Measurements from ENCODE around the gene VMO1.

Gene VMO1

DNA sequence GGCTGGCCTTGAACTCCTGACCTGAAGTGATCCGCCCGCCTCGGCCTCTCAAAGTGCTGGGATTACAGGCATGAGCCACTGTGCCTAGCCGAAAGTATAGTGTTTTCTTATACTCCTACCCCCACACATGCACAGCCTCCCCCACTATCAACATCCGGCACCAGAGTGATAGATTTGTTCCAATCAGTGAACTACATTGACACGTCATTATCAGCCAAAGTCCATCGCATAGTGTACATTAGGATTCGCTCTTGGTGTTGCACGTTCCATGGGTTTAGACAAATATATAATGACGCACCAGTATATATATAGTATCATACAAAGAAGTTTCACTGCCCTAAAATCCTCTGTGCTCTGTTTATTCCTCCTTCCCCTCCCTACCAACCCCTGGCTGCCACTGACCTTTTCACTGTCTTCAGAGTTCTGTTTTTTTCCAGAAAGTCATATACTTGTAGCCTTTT lies 26.4 kb downstream of the VMO1 start:
- Histone ChIP-seq H3K27ac (no peak overlapping the region), H3K4me3 (no peak overlapping the region)
- no peak for DNase-seq (ENCODE audit: low spot score)
- TF ChIP-seq, protein P1, sequence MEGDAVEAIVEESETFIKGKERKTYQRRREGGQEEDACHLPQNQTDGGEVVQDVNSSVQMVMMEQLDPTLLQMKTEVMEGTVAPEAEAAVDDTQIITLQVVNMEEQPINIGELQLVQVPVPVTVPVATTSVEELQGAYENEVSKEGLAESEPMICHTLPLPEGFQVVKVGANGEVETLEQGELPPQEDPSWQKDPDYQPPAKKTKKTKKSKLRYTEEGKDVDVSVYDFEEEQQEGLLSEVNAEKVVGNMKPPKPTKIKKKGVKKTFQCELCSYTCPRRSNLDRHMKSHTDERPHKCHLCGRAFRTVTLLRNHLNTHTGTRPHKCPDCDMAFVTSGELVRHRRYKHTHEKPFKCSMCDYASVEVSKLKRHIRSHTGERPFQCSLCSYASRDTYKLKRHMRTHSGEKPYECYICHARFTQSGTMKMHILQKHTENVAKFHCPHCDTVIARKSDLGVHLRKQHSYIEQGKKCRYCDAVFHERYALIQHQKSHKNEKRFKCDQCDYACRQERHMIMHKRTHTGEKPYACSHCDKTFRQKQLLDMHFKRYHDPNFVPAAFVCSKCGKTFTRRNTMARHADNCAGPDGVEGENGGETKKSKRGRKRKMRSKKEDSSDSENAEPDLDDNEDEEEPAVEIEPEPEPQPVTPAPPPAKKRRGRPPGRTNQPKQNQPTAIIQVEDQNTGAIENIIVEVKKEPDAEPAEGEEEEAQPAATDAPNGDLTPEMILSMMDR (IDR thresholded peaks at IDR 0.05), result no peak

DNA sequence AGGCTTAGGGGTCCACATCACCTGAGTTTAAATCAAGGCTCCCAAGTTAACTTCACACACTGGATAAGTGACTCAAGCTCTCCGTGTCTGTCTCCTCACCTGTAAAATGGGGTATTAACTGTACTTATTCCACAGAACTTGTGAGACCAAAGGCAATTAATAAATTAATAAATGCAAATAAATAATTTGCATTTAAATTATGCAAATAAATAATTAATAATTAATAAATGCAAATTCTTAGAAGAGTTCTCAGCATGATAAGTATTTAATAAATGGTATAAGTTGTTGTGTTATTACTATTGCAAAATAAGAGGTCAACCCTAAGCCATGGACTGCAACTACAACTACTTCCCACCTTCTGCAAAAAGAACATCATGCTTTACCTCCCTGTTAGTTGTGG lies 32.8 kb downstream of the VMO1 start:
- TF ChIP-seq, protein P1 (IDR thresholded peaks at IDR 0.05), result no peak
- Histone ChIP-seq H3K4me3 (no peak overlapping the region), H3K27ac (no peak overlapping the region)
- no peak for DNase-seq (ENCODE audit: low spot score)

DNA sequence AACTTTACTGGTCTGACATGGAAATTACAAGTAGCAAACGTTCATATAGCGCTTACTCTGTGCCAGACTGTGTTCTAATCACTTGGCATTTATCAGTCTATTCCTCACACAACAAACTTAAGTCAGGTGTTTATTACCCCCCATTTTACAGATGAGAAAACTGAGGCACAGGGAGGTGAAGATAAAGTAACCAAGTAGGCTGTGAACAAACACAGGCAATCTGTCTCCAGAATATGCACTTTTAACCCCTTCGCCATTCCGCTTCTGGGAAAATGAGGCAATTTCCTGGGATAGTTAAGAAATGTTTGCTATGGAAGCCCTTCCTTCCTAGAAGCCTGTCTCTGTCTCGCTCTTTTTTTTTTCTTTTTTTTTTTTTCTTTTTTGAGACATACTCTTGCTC lies 34.2 kb downstream of the VMO1 start:
- no peak overlapping the region for H3K27ac ChIP-seq
- TF ChIP-seq, protein P1 (IDR thresholded peaks at IDR 0.05), result no peak
- H3K4me3 ChIP-seq, result no peak overlapping the region
- no peak for DNase-seq (ENCODE audit: low spot score)

DNA sequence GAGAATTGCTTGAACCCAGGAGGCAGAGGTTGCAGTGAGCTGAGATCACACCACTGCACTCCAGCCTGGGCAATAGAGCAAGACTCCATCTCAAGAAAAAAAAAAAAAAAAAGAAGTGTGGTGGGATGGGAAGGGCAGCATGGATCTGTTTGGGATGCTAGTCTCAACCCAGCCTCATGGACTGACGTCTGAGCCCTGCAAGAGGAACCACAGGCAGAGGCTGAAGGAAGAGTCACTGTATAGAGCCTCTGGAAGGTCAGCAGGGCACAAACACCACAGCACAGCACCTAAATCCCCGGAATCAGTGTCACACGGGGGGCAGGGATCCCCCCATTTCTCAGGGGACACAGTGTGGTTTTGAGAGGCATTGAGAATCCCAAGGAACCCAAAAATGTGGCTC lies 35.6 kb downstream of the VMO1 start:
- DNase-seq (ENCODE audit: low spot score), result no peak
- H3K27ac ChIP-seq, result no peak overlapping the region
- TF ChIP-seq, protein P1 (IDR thresholded peaks at IDR 0.05), result no peak
- no peak overlapping the region for H3K4me3 ChIP-seq

DNA sequence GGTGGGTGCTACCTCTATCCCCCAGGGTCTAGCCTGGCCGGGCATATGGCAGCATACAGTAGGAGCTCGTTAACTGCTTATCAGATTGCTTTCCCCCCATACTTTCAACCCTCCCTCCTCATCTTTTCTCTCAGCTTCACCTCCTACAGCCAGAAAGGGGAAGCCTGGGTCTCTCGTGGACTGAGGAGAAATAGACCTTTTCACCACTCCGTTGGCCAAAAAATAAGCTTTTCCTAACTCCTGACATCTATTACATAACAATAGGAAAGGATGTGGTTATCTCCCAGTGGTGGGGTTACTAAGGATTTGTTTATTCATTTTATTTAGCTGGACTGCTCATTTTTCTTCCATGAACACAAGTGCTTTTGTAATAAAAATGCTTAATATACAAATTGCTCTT lies 37.5 kb downstream of the VMO1 start:
- no peak for DNase-seq (ENCODE audit: low spot score)
- TF ChIP-seq, protein P1 (IDR thresholded peaks at IDR 0.05), result no peak
- no peak overlapping the region for H3K4me3 ChIP-seq
- peak overlapping the region in 1 of 2 donors; percentile 44 for H3K27ac ChIP-seq

DNA sequence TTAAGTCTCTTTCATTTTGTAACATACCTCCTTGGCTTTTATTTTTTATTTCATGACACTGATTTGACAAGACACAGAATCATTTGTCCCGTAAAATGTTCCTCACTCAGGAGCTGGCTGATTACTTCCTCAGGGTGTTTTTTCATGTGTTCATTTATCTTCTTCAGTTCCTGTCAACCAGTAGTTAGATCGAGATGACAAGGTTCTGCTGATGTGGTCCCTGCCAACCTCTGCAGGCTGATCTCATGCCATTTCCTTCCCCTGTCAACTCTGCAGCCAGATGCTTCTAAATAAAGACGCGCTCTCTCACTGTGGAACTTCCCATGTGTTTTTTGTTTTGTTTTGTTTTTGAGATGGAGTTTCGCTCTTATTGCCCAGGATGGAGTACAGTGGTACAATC lies 38.3 kb downstream of the VMO1 start:
- Histone ChIP-seq H3K4me3 (no peak overlapping the region), H3K27ac (peak overlapping the region in 1 of 2 donors; percentile 28)
- DNase-seq (ENCODE audit: low spot score), result no peak
- TF ChIP-seq, protein P1 (IDR thresholded peaks at IDR 0.05), result no peak

DNA sequence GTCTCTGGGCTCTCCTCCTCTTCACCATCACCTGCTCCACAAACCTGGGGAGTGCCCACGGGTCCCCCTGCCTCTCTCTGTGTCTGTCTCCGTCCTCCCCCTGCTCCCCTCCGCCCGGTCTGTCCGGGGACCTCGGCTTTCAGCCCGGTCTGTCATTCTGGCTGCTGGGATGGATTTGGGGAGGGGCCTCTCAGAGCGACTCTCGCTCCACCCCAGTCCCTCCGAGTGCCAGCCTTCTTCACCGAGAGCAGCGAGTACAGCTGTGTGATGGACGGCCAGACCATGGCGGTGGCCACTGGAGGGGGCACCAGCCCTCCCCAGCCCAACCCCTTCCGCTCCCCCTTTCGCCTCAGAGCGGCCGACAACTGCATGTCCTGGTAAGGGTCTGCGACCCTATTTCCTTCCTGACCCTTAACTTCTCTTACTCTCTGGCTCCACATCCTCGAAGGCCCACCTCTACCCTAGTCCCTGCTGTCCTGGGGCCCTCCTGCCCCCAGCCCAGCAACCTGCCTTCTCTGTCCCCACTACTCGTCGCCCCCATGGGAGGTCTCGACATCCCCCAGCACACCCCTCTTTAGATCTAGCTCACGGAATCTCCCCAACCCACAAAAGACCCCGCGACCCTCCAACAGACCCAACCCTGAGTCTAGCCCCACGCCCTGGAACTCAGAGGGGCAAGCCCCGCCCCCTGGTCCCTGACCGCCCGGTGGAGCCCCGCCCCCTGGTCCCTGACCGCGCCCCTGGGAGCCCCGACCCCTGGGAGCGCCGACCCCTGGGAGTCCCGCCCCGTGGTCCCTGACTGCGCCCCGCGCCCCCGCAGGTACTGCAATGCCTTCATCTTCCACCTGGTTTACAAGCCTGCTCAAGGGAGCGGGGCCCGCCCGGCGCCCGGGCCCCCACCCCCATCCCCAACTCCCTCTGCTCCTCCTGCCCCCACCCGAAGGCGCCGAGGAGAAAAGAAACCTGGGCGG lies 40.9 kb downstream of the VMO1 start:
- Histone ChIP-seq H3K27ac (no peak overlapping the region), H3K4me3 (no peak overlapping the region)
- DNase-seq (ENCODE audit: low spot score), result no peak
- TF ChIP-seq, protein P1 (IDR thresholded peaks at IDR 0.05), result no peak

Data from coronary artery (tissue), 2 donors.